Measurements from ENCODE around the gene PFKFB3. TPM values are rescaled to one million over a fixed set of nuclear protein-coding genes. Genes with fewer than 3 reads are reported as not detected.

PFKFB3 gene
- total and polyA plus RNA-seq, 9 of the 15 experiments (the other 6 are each of a cell fraction or from before 2014, with no cell fraction given), result 0.46 to 21.6 (median 7.8) TPM

DNA sequence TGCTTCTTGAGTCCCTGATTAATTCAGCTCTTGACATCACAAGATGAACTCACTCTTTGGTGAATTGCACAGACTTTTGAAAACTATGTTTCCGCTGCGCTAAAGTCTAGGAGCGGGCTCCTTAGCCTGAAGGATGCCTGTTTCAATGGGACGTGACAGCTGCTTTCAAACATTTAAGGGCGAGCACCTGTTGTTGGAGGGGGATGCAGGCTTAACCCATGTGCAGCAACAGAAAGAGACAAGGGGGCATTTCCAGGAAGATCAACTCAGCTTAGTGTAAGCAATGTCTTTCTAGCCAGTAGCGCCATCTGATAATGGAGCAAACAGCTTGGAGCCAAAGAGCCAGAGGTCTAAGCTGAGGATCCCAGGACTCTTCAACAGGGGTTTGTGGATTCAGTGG is 8.4 kb upstream of the PFKFB3 start:
- H3K79me2 ChIP-seq (ENCODE audit: control insufficient read depth, insufficient read depth, low read length), result peaks cover 4% of the 10 kb centered on the region; the same call in 2 of the 3 replicates
- intact Hi-C loops (cut with micrococcal nuclease) (no loop called here), in situ Hi-C loops (cut with MboI) (no loop called here)
- H2AFZ ChIP-seq (ENCODE audit: low read depth, low read length), result no peak overlapping the region
- POLR2A ChIA-PET, result interaction anchor here (1.0 kb wide), 1 partner anchor 9 kb away, joined by 4 read pairs; the partner anchor contains the start of gene PFKFB3
- DNase-seq (ENCODE audit: extremely low read depth in 1 of 4, low spot score in 3 of 4) (no peak), FAIRE-seq (no peak), ATAC-seq (no peak)
- no peak overlapping the region for H3K4me2 ChIP-seq (ENCODE audit: insufficient read depth, low read length)
- 95% methylated on average over 6 of the region's 6 CpGs for WGBS (ENCODE audit: insufficient coverage, low coverage, missing lambda C conversion rate)
- BruUV-seq (replicated peaks), result no TSS peak
- H3K9ac ChIP-seq (ENCODE audit: insufficient read depth in 1 of 2, low read depth in 2 of 2, low read length in 2 of 2), result no peak overlapping the region
- CTCF ChIA-PET (ENCODE audit: low intra/inter-chr PET ratio), result no interaction called here
- no peaks in the 10 kb centered on the region for H3K9me3 ChIP-seq (replicated peaks; ENCODE audit: control insufficient read depth, insufficient read depth, low read depth, low read length)
- H4K20me1 ChIP-seq (replicated peaks; ENCODE audit: control insufficient read depth, insufficient read depth, low read length), result peaks cover 17% of the 10 kb centered on the region; the same call in 1 of the 2 replicates
- peaks cover 0 to 8% of the 10 kb centered on the region in 2 experiments; a peak in 3 of 5 replicates for H3K4me1 ChIP-seq (replicated peaks in 1 of 2; ENCODE audit: control insufficient read depth in 2 of 2, insufficient read depth in 2 of 2, low read length in 2 of 2)
- no peaks in the 10 kb centered on the region for H3K27me3 ChIP-seq (ENCODE audit: control insufficient read depth in 2 of 2, insufficient read depth in 2 of 2, low read length in 2 of 2)
- no peak overlapping the region for H3K27ac ChIP-seq (ENCODE audit: extremely low read depth, low read depth, low read length)
- H3K36me3 ChIP-seq (ENCODE audit: control insufficient read depth, insufficient read depth, low read length), result no peaks in the 10 kb centered on the region
- no peak overlapping the region for H3K4me3 ChIP-seq
- H3K9me1 ChIP-seq (ENCODE audit: control insufficient read depth, insufficient read depth, low read length), result peaks cover 3% of the 10 kb centered on the region
- TF ChIP-seq, protein P1, sequence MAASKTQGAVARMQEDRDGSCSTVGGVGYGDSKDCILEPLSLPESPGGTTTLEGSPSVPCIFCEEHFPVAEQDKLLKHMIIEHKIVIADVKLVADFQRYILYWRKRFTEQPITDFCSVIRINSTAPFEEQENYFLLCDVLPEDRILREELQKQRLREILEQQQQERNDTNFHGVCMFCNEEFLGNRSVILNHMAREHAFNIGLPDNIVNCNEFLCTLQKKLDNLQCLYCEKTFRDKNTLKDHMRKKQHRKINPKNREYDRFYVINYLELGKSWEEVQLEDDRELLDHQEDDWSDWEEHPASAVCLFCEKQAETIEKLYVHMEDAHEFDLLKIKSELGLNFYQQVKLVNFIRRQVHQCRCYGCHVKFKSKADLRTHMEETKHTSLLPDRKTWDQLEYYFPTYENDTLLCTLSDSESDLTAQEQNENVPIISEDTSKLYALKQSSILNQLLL (CRISPR knock-in tag; IDR thresholded peaks at IDR 0.05; ENCODE audit: borderline replicate concordance), result no peak
- TF ChIP-seq, protein P2, sequence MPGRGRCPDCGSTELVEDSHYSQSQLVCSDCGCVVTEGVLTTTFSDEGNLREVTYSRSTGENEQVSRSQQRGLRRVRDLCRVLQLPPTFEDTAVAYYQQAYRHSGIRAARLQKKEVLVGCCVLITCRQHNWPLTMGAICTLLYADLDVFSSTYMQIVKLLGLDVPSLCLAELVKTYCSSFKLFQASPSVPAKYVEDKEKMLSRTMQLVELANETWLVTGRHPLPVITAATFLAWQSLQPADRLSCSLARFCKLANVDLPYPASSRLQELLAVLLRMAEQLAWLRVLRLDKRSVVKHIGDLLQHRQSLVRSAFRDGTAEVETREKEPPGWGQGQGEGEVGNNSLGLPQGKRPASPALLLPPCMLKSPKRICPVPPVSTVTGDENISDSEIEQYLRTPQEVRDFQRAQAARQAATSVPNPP (IDR thresholded peaks at IDR 0.05; ENCODE audit: borderline replicate concordance, insufficient read depth, insufficient read length), result no peak
- TF ChIP-seq, protein P3, sequence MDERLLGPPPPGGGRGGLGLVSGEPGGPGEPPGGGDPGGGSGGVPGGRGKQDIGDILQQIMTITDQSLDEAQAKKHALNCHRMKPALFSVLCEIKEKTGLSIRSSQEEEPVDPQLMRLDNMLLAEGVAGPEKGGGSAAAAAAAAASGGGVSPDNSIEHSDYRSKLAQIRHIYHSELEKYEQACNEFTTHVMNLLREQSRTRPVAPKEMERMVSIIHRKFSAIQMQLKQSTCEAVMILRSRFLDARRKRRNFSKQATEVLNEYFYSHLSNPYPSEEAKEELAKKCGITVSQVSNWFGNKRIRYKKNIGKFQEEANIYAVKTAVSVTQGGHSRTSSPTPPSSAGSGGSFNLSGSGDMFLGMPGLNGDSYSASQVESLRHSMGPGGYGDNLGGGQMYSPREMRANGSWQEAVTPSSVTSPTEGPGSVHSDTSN (CRISPR knock-in tag; IDR thresholded peaks at IDR 0.05; ENCODE audit: low read depth), result no peak
- TF ChIP-seq, protein P3 (tag; conservative IDR thresholded peaks at IDR 0.05; ENCODE audit: low read depth), result no peak
- TF ChIP-seq ESRRB (CRISPR knock-in tag; IDR thresholded peaks at IDR 0.05; ENCODE audit: borderline replicate concordance) (no peak), ZNF347 (CRISPR knock-in tag; IDR thresholded peaks at IDR 0.05; ENCODE audit: low read depth) (no peak), ZNF224 (CRISPR knock-in tag; IDR thresholded peaks at IDR 0.05) (no peak), ZKSCAN1 (IDR thresholded peaks at IDR 0.05; ENCODE audit: low read depth, low read length) (no peak), KAT7 (CRISPR knock-in tag; IDR thresholded peaks at IDR 0.05; ENCODE audit: borderline replicate concordance) (no peak), CBX8 (IDR thresholded peaks at IDR 0.05; ENCODE audit: borderline replicate concordance, extremely low read depth, low read depth, low read length, poor library complexity, severe bottlenecking) (no peak), STAG1 (CRISPR knock-in tag; IDR thresholded peaks at IDR 0.05; ENCODE audit: borderline replicate concordance) (no peak), ZFPM2 (CRISPR knock-in tag; IDR thresholded peaks at IDR 0.05) (no peak), MIER1 (IDR thresholded peaks at IDR 0.05; ENCODE audit: low read depth) (no peak)
- TF ChIP-seq, protein P4, sequence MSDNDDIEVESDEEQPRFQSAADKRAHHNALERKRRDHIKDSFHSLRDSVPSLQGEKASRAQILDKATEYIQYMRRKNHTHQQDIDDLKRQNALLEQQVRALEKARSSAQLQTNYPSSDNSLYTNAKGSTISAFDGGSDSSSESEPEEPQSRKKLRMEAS (CRISPR knock-in tag; IDR thresholded peaks at IDR 0.05), result no peak
- TF ChIP-seq, protein P5, sequence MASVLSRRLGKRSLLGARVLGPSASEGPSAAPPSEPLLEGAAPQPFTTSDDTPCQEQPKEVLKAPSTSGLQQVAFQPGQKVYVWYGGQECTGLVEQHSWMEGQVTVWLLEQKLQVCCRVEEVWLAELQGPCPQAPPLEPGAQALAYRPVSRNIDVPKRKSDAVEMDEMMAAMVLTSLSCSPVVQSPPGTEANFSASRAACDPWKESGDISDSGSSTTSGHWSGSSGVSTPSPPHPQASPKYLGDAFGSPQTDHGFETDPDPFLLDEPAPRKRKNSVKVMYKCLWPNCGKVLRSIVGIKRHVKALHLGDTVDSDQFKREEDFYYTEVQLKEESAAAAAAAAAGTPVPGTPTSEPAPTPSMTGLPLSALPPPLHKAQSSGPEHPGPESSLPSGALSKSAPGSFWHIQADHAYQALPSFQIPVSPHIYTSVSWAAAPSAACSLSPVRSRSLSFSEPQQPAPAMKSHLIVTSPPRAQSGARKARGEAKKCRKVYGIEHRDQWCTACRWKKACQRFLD (CRISPR knock-in tag; IDR thresholded peaks at IDR 0.05), result no peak
